Limb (tissue), 2 donors: ENCODE results near the gene GABRE.
"Not testable (repeated sequence)": the region's sequence is repeated elsewhere in the genome, so short reads cannot be mapped to it uniquely, and the experiment has no call there.

ENCODE experiments used
- DNase-seq, 2 donors: peaks; one replicate each; pipeline ENCODE4 v3.0.0-alpha.2; 2016; ENCODE audit errors: extremely low spot score in 2 of 2

The GABRE gene

GRCh38 chrX:151970027-151970426 is 4.4 kb downstream of the GABRE start:
- DNase-seq = no peak

GRCh38 chrX:151966236-151966635 is 8.2 kb downstream of the GABRE start:
- DNase-seq = no peak

GRCh38 chrX:151962034-151962433 is 12.4 kb downstream of the GABRE start:
- no peak for DNase-seq

GRCh38 chrX:151958101-151958500 is 16.4 kb downstream of the GABRE start:
- no peak for DNase-seq

- no peak for DNase-seq
These were observed 19.7 kb downstream of the GABRE start for GRCh38 chrX:151954730-151955129.

GRCh38 chrX:151938172-151938571 is 36.3 kb downstream of the GABRE start:
- DNase-seq = no peak

GRCh38 chrX:151935358-151935757 is 39.1 kb downstream of the GABRE start:
- no peak for DNase-seq

- no peak for DNase-seq
These were observed 45.4 kb downstream of the GABRE start for GRCh38 chrX:151929126-151929525.

- DNase-seq = no peak
These were observed 50.8 kb downstream of the GABRE start for GRCh38 chrX:151923648-151924047.

- DNase-seq = no peak
These were observed 51.8 kb downstream of the GABRE start for GRCh38 chrX:151922692-151923091.

- no peak for DNase-seq
These were observed 52.6 kb downstream of the GABRE start for GRCh38 chrX:151921866-151922265.

GRCh38 chrX:151921292-151921691 is 53.2 kb downstream of the GABRE start:
- no peak for DNase-seq

- DNase-seq = no peak
These were observed 53.9 kb downstream of the GABRE start for GRCh38 chrX:151920530-151920929.

GRCh38 chrX:151920101-151920500 is 54.4 kb downstream of the GABRE start:
- no peak for DNase-seq

- no peak for DNase-seq
These were observed 54.9 kb downstream of the GABRE start for GRCh38 chrX:151919610-151920009.

- DNase-seq = not testable (repeated sequence)
These were observed 55.7 kb downstream of the GABRE start for GRCh38 chrX:151918736-151919135.

GRCh38 chrX:151912780-151913179 is 61.7 kb downstream of the GABRE start, which contains the start of gene MAGEA4:
TSS of gene MAGEA4 (plus strand) at chrX:151912889. CDS start at chrX:151923665, 10,776 bp downstream.
- DNase-seq = no peak

GRCh38 chrX:151912221-151912620 is 62.3 kb downstream of the GABRE start:
- DNase-seq = no peak

- DNase-seq = no peak
These were observed 69.5 kb downstream of the GABRE start for GRCh38 chrX:151904989-151905388.
